ENCODE measurements around the gene AKAP6. TPM values are rescaled to one million over a fixed set of nuclear protein-coding genes. Genes with fewer than 3 reads are reported as not detected.

The AKAP6 gene
- total and polyA plus RNA-seq, 10 of the 15 experiments (the other 5 are each of a cell fraction or from before 2014, with no cell fraction given), result 0.35 to 5.9 (median 2.2) TPM

DNA sequence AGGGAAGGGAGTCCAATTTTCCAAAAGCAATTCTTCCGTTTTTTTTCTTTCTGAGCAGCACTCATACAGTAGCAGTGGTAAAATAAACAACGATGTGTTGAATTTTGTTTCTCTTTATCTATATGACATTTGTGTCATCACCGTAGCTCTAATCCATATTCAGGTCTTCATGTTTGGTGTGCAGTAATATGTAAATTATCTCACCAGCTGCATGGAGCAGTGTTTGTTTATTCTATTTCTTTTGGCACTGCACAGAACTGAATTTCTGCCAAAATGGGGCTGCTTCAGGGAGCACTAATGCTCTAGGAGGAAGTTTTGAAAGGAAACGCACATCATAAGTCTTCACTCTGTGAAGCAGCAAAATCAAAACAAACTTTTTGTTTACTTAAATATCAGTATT, 479.5 kb downstream of the AKAP6 start:
- SMC1A ChIA-PET (ENCODE audit: uncharacterized antibody, unreplicated experiment), result no interaction called here
- intact Hi-C loops (cut with micrococcal nuclease; ENCODE audit: unreplicated experiment), result no loop called here
- CTCF ChIA-PET, result no interaction called here
- Histone ChIP-seq H2AFZ (ENCODE audit: control insufficient read depth, low read depth, low read length) (no peak overlapping the region), H3K4me2 (ENCODE audit: control insufficient read depth, insufficient read depth) (no peak overlapping the region), H3K9me3 (replicated peaks; ENCODE audit: control insufficient read depth, insufficient read depth, low read length) (no peaks in the 10 kb centered on the region; the same call in 2 of the 3 replicates), H3K36me3 (ENCODE audit: control insufficient read depth in 2 of 2, insufficient read depth in 2 of 2, low read length in 1 of 2) (no peaks in the 10 kb centered on the region), H4K20me1 (ENCODE audit: control insufficient read depth, insufficient read depth) (no peaks in the 10 kb centered on the region), H3K27me3 (replicated peaks in 1 of 2; ENCODE audit: control insufficient read depth in 2 of 2, insufficient read depth in 2 of 2, low read length in 1 of 2) (no peaks in the 10 kb centered on the region), H3K4me3 (no peak overlapping the region), H3K27ac (ENCODE audit: control insufficient read depth, insufficient read depth) (no peak overlapping the region), H3K9ac (ENCODE audit: control insufficient read depth, insufficient read depth, low read length) (no peak overlapping the region), H3K4me1 (ENCODE audit: control insufficient read depth, insufficient read depth, low read length) (no peaks in the 10 kb centered on the region), H3K79me2 (ENCODE audit: control insufficient read depth, insufficient read depth, low read length) (no peaks in the 10 kb centered on the region)
- TF ChIP-seq IKZF1 (conservative IDR thresholded peaks at IDR 0.05), result no peak
- TF ChIP-seq JUNB (IDR thresholded peaks at IDR 0.05), result no peak
- DNase-seq (ENCODE audit: low read depth, low spot score), result no peak
- POLR2A ChIA-PET, result no interaction called here
- BruUV-seq (replicated peaks), result no TSS peak
- no peak for FAIRE-seq
- RAD21 ChIA-PET (ENCODE audit: unreplicated experiment), result no interaction called here
- 48% methylated on average over 4 of the region's 4 CpGs for WGBS (ENCODE audit: insufficient coverage, insufficient replicate concordance, low lambda C conversion rate, missing lambda C conversion rate)
- in situ Hi-C loops (cut with MboI), result no loop called here
- ATAC-seq, result no peak

DNA sequence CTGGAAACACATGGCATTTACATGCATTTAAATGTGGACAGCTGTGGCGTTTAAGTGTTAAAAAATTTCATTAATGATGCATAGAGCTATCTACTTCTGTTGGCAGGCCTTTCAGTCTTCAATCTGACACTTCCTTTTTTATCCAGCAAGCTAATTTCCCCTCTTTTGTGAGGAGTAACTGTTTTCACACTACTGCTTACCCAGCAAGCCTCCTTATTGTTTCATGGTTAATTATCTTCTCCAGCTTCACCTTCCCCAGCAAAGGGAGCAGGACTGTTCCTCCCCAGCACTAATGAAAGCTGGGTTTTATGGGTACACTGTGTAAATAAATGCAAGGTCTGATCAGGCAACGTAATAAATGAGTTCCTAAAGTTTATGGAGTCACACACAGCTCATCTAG, 480.2 kb downstream of the AKAP6 start:
- H3K9me3 ChIP-seq (replicated peaks; ENCODE audit: control insufficient read depth, insufficient read depth, low read length), result no peaks in the 10 kb centered on the region; the same call in 2 of the 3 replicates
- ATAC-seq, result no peak
- H2AFZ ChIP-seq (ENCODE audit: control insufficient read depth, low read depth, low read length), result no peak overlapping the region
- H3K36me3 ChIP-seq (ENCODE audit: control insufficient read depth in 2 of 2, insufficient read depth in 2 of 2, low read length in 1 of 2), result no peaks in the 10 kb centered on the region
- H3K27me3 ChIP-seq (replicated peaks in 1 of 2; ENCODE audit: control insufficient read depth in 2 of 2, insufficient read depth in 2 of 2, low read length in 1 of 2), result no peaks in the 10 kb centered on the region
- no peak overlapping the region for H3K9ac ChIP-seq (ENCODE audit: control insufficient read depth, insufficient read depth, low read length)
- H3K79me2 ChIP-seq (ENCODE audit: control insufficient read depth, insufficient read depth, low read length), result no peaks in the 10 kb centered on the region
- no peak for FAIRE-seq
- intact Hi-C loops (cut with micrococcal nuclease; ENCODE audit: unreplicated experiment) (no loop called here), in situ Hi-C loops (cut with MboI) (no loop called here)
- ChIA-PET POLR2A (no interaction called here), SMC1A (ENCODE audit: uncharacterized antibody, unreplicated experiment) (interaction anchor here (0.6 kb wide), 2 partner anchors 1013 to 1214 kb away, joined by 3 read pairs; no protein-coding TSS in a partner anchor), RAD21 (ENCODE audit: unreplicated experiment) (no interaction called here), CTCF (no interaction called here)
- no peak overlapping the region for H3K27ac ChIP-seq (ENCODE audit: control insufficient read depth, insufficient read depth)
- 29% methylated on average over 2 of the region's 2 CpGs for WGBS (ENCODE audit: insufficient coverage, insufficient replicate concordance, low lambda C conversion rate, missing lambda C conversion rate)
- no TSS peak for BruUV-seq (replicated peaks)
- no peak for DNase-seq (ENCODE audit: low read depth, low spot score)
- H3K4me1 ChIP-seq (ENCODE audit: control insufficient read depth, insufficient read depth, low read length), result no peaks in the 10 kb centered on the region
- no peaks in the 10 kb centered on the region for H4K20me1 ChIP-seq (ENCODE audit: control insufficient read depth, insufficient read depth)
- H3K4me3 ChIP-seq, result no peak overlapping the region
- no peak overlapping the region for H3K4me2 ChIP-seq (ENCODE audit: control insufficient read depth, insufficient read depth)
- TF ChIP-seq, protein P1, sequence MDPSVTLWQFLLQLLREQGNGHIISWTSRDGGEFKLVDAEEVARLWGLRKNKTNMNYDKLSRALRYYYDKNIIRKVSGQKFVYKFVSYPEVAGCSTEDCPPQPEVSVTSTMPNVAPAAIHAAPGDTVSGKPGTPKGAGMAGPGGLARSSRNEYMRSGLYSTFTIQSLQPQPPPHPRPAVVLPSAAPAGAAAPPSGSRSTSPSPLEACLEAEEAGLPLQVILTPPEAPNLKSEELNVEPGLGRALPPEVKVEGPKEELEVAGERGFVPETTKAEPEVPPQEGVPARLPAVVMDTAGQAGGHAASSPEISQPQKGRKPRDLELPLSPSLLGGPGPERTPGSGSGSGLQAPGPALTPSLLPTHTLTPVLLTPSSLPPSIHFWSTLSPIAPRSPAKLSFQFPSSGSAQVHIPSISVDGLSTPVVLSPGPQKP (IDR thresholded peaks at IDR 0.05; ENCODE audit: low read depth, low read length), result no peak
- no peak for TF ChIP-seq CREB1 (IDR thresholded peaks at IDR 0.05; ENCODE audit: low read depth)
- TF ChIP-seq E2F8 (IDR thresholded peaks at IDR 0.05; ENCODE audit: low read depth, partially characterized antibody), result no peak
- TF ChIP-seq KDM1A (IDR thresholded peaks at IDR 0.05; ENCODE audit: borderline replicate concordance), result no peak
- TF ChIP-seq RUNX3 (IDR thresholded peaks at IDR 0.05; ENCODE audit: low read length), result no peak
- TF ChIP-seq TCF7 (IDR thresholded peaks at IDR 0.05; ENCODE audit: borderline replicate concordance), result no peak
- no peak for TF ChIP-seq ATF7 (IDR thresholded peaks at IDR 0.05; ENCODE audit: low read depth)
- no peak for TF ChIP-seq ESRRA (IDR thresholded peaks at IDR 0.05; ENCODE audit: low read length)
- TF ChIP-seq ZNF687 (IDR thresholded peaks at IDR 0.05), result no peak
